ENCODE results near the gene KCNQ1OT1. TPM values are rescaled to one million over a fixed set of nuclear protein-coding genes. Genes with fewer than 3 reads are reported as not detected.

KCNQ1OT1 gene
- total RNA-seq, 1 experiment from 2014 or later: 1.3 TPM

DNA sequence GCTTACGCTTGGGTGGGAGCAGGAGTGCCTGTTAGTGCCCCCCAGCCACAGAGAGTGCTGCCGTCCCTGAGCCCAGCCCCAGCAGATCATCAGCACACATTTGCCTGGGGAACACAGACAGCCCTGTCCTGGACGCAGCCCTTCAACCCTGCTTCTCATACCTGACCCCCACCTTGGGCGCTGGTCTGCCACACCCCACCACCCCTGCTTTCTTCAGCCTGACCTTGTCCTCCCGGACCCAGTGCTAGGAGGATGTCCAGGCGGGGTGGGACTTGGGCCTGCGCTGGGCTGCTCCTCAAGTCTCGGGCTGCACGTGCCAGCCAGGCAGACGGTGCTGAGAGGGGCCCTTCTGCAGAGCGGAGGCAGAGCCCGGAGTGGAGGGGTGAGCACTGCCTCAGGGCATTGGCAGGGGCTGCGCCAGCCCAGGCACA, 119.2 kb downstream of the KCNQ1OT1 start:
- intact Hi-C loops (cut with micrococcal nuclease): no loop called here
- Mint-ChIP-seq H3K4me3 (ENCODE audit: unreplicated experiment) (no peak overlapping the region), H3K36me3 (ENCODE audit: insufficient read depth, unreplicated experiment) (no peaks in the 10 kb centered on the region), H3K4me1 (ENCODE audit: insufficient read depth, unreplicated experiment) (no peaks in the 10 kb centered on the region), H3K27ac (ENCODE audit: low read depth, unreplicated experiment) (no peak overlapping the region), H3K27me3 (ENCODE audit: insufficient read depth, unreplicated experiment) (no peaks in the 10 kb centered on the region), H3K9me3 (ENCODE audit: unreplicated experiment) (no peaks in the 10 kb centered on the region)
- CTCF ChIA-PET: no interaction called here
- BruUV-seq (replicated peaks): no TSS peak
- DNase-seq (ENCODE audit: unreplicated experiment): no peak
- POLR2A ChIA-PET: no interaction called here
- TF ChIP-seq, protein P1, sequence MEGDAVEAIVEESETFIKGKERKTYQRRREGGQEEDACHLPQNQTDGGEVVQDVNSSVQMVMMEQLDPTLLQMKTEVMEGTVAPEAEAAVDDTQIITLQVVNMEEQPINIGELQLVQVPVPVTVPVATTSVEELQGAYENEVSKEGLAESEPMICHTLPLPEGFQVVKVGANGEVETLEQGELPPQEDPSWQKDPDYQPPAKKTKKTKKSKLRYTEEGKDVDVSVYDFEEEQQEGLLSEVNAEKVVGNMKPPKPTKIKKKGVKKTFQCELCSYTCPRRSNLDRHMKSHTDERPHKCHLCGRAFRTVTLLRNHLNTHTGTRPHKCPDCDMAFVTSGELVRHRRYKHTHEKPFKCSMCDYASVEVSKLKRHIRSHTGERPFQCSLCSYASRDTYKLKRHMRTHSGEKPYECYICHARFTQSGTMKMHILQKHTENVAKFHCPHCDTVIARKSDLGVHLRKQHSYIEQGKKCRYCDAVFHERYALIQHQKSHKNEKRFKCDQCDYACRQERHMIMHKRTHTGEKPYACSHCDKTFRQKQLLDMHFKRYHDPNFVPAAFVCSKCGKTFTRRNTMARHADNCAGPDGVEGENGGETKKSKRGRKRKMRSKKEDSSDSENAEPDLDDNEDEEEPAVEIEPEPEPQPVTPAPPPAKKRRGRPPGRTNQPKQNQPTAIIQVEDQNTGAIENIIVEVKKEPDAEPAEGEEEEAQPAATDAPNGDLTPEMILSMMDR (IDR thresholded peaks at IDR 0.05; ENCODE audit: unreplicated experiment): no peak

DNA sequence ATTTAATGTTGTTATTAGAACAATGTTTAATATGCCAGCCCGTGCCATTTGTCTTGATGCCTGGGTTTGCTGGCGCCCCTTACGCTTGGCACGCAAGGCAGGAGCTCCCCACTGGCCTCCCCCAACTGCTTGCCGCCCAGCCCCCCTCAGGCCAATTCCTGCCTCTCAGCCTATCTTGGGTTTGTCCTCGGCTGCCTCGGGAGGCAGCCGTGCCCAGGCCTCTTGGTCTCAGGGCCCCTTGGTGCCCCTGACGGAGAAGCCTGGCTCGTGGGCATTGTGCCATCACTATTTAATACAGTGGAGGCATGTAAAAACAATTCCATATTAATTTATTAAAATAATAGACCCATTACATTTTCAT, 119.8 kb downstream of the KCNQ1OT1 start:
- ChIA-PET CTCF (no interaction called here), POLR2A (no interaction called here)
- Mint-ChIP-seq H3K4me3 (ENCODE audit: unreplicated experiment) (no peak overlapping the region), H3K36me3 (ENCODE audit: insufficient read depth, unreplicated experiment) (no peaks in the 10 kb centered on the region), H3K9me3 (ENCODE audit: unreplicated experiment) (no peaks in the 10 kb centered on the region), H3K4me1 (ENCODE audit: insufficient read depth, unreplicated experiment) (no peaks in the 10 kb centered on the region), H3K27ac (ENCODE audit: low read depth, unreplicated experiment) (no peak overlapping the region), H3K27me3 (ENCODE audit: insufficient read depth, unreplicated experiment) (no peaks in the 10 kb centered on the region)
- intact Hi-C loops (cut with micrococcal nuclease): no loop called here
- TF ChIP-seq, protein P1 (IDR thresholded peaks at IDR 0.05; ENCODE audit: unreplicated experiment): no peak
- BruUV-seq (replicated peaks): no TSS peak
- no peak for DNase-seq (ENCODE audit: unreplicated experiment)

DNA sequence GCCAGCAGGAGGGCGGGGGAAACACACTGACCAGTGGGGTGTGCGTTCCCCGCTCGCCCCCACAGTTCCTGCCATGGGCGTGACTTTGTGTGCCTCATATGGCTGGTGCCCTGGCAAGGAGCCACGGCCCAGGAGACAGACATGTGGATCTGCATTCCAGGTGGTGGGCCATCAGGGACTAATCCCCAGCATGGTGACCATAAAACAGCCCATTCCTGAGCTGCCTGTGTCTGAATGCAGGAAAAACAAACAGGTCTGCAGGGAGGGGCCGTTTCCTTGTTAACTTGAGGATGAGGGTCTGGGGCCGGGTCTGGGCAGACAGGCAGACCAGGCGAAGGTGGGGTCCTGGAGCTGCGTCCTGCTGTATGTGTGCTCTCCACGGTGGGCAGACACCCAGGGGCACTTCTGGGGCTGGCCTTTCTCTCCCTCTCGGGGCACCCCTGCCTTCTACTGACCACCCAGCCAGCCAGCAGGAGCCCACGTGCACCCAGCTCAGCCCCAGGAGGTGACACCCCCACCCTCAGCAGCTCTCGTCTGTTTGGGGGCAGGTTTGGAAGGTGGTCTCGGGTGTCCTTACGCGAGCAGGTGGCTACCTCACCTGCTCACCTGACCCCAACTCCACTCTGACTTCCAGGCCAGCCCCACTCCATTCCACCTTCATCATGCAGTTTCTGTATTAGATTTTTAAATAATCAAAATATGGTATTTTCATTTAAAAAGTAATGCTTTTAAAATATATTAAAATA, 120.3 kb downstream of the KCNQ1OT1 start:
- no peak overlapping the region for H3K27ac Mint-ChIP-seq (ENCODE audit: low read depth, unreplicated experiment)
- H3K4me1 Mint-ChIP-seq (ENCODE audit: insufficient read depth, unreplicated experiment): no peaks in the 10 kb centered on the region
- H3K27me3 Mint-ChIP-seq (ENCODE audit: insufficient read depth, unreplicated experiment): no peaks in the 10 kb centered on the region
- DNase-seq (ENCODE audit: unreplicated experiment): peak; percentile 6
- intact Hi-C loops (cut with micrococcal nuclease): no loop called here
- TF ChIP-seq, protein P1 (IDR thresholded peaks at IDR 0.05; ENCODE audit: unreplicated experiment): no peak
- H3K9me3 Mint-ChIP-seq (ENCODE audit: unreplicated experiment): no peaks in the 10 kb centered on the region
- ChIA-PET CTCF (no interaction called here), POLR2A (no interaction called here)
- no peaks in the 10 kb centered on the region for H3K36me3 Mint-ChIP-seq (ENCODE audit: insufficient read depth, unreplicated experiment)
- H3K4me3 Mint-ChIP-seq (ENCODE audit: unreplicated experiment): no peak overlapping the region
- BruUV-seq (replicated peaks): no TSS peak

DNA sequence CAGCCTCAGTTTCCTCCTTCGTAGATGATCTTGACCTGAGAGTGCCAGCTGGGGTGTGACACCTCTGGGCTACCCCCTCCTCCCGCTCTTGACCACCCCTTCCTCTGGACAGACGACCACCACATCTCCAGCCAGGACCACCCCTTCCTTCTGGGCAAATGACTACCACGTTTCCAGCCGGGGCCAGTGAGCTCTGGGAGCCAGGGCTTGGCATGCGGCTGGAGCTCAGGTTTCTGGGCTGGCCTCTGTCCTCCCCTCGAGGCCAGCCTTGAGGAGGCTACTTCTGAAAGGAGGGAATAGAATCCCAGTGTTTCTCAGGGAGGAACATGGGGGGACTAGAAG, 120.9 kb downstream of the KCNQ1OT1 start:
- no peaks in the 10 kb centered on the region for H3K9me3 Mint-ChIP-seq (ENCODE audit: unreplicated experiment)
- POLR2A ChIA-PET: no interaction called here
- H3K4me1 Mint-ChIP-seq (ENCODE audit: insufficient read depth, unreplicated experiment): no peaks in the 10 kb centered on the region
- H3K36me3 Mint-ChIP-seq (ENCODE audit: insufficient read depth, unreplicated experiment): no peaks in the 10 kb centered on the region
- no TSS peak for BruUV-seq (replicated peaks)
- H3K4me3 Mint-ChIP-seq (ENCODE audit: unreplicated experiment): no peak overlapping the region
- CTCF ChIA-PET: interaction anchor here (0.6 kb wide), 1 partner anchor 257 kb away, joined by 4 read pairs; no protein-coding TSS in a partner anchor
- TF ChIP-seq, protein P1 (IDR thresholded peaks at IDR 0.05; ENCODE audit: unreplicated experiment): no peak
- H3K27me3 Mint-ChIP-seq (ENCODE audit: insufficient read depth, unreplicated experiment): no peaks in the 10 kb centered on the region
- no peak overlapping the region for H3K27ac Mint-ChIP-seq (ENCODE audit: low read depth, unreplicated experiment)
- intact Hi-C loops (cut with micrococcal nuclease): no loop called here
- DNase-seq (ENCODE audit: unreplicated experiment): no peak
